NCI-H1694 (cell line): Measurements from ENCODE around the gene LEMD2.

Experiments used
- DNase-seq: peaks from one replicate; lab custom pipeline; 2025; lab: John Stamatoyannopoulos, UW

The LEMD2 gene

DNA sequence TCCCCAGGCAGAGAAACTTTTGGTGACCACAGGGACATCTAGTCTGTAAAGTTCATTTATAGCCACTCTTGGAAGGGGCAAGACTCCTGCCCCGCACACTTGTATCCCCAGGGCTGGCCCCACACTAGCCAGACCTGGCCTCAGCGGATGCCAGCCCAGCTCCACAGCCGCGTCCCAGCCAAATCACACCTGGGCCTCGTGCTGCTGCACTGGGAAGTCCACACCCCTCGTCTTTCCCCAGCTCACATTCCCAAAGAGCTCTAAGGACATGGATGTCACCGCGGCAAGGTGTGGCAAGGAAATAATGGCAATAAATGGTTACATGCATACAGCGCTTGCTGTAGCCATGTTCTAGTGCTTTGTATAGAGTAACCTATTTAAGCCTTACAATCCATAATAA is 50.8 kb downstream of the LEMD2 start:
- DNase-seq, result no peak

DNA sequence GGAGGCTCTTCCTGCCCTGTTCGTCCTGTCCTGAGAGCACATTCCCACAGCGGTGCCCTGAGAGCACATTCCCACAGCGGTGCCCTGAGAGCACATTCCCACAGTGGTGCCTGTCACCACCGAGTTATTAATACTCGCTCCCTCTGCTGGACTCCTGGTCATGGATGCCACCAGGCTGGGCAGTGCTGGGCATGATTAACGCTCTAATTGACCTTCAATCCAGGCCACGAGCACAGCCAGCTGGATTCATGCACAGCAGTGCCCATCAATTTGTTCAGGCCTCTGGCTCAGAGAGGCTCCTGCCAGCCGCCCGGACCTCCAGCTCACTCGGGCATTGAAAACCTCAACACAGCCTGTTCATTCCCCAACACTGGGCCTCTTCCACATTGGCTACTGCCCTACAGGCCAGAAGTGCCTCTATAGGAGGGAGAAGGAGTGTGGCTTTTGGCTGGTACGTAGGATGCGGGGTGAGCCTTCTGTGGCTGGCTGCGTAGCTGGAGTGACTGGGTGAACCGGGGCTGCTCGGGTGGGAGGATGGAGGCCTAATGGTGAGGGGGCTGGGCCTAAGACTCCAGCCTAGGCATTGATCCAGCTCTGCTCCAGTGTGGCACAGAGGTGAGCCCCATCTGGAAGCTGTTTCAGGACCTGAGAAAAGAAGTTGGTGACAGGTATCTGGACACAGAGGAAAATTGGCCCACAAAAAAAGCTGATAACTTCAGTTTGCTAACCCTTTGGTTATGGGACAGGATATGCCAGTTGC is 51.5 kb downstream of the LEMD2 start:
- no peak for DNase-seq

DNA sequence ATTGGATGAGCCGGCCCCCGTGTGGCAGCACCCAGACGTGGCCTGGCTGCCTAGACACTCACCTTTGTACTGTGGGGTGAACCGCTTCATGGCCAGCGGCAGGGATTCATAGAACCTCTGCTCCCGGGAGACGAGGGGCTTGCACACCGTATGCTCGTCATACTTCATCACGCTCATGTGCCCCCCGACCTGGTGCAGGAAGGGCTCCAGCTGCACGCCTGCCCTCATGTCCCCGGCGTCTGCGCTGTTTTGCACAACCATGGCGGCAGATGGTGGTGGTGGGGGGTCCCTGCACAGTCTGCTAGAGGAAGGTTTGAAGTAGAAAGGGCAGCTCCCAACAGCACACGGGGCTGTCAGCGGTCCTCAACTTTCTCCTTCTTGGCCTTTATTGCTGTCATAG is 53.7 kb downstream of the LEMD2 start:
- DNase-seq, result no peak

DNA sequence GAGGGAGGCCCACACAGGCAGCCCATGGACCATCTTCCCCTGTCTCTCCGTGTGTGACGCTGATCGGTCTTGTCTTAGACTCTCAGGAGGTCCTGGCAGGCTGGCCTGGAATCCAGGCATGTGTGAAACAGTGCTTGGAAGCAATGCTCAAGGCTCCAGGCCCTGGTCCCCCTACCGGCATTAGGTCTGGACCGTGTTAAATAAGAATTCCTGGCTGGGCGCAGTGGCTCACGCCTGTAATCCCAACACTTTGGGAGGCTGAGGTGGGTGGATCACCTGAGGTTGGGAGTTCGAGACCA is 55.3 kb downstream of the LEMD2 start:
- DNase-seq, result no peak

DNA sequence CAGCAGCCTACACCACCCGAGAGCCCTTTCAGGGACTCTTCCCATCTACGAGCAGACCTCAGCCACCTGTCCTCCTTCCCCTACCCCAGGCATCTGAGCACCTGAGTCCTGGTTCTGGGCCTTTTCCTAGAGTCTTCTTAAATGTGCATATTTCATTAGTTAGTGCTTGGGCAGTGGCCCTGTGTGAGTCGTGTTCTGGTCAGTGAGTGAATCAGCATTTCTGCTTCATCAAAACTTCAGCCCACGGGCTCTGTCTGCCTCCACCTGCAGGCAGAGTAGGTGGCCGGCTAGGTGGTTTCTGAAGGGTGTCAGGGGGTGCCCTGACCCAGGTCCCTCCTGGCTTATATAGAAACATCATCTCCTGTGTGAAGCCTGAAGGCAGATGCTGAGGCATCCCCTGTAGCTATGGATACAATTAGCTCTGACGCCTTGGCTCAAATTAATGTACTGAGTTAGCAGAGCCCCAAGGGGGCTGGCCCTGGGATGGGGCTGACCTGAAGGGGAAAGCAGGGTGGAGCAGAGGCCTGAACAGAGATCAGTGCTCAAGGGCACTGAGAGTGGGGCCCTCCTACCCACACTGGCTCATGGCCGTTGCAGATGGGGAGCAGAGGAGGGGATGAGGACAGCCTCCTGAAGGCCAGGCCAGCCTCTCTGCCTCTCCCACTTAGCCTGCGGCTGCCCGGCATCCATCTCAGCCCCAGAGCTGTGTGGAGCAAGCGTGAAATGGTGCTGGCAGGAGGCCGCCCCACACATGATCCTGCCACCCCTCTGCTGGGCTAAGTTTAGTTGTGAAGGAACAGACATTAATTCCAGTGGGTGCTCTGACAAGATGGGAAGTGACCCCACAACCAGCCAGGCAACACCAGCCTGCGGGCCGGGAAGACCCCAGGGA is 55.9 kb downstream of the LEMD2 start:
- no peak for DNase-seq

DNA sequence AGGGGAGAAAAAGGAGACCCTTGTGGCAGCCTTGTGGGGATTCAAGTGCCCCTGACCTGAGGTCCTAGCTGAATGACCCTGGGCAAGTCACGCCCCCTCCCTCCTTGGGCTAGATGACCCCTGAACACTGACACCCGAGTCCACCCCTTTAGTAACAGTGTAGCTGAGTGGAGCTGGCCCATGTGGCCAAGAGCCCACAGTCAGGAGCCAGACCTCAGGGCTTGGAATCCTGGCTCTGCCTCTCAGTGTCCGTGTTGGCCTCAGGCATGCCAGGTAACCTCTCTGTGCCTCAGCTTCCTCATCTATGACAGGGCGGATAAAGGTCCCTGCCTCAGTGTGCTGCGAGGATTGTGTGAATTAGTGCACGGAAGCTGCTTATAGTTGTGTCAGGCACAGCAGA is 56.5 kb downstream of the LEMD2 start:
- no peak for DNase-seq

DNA sequence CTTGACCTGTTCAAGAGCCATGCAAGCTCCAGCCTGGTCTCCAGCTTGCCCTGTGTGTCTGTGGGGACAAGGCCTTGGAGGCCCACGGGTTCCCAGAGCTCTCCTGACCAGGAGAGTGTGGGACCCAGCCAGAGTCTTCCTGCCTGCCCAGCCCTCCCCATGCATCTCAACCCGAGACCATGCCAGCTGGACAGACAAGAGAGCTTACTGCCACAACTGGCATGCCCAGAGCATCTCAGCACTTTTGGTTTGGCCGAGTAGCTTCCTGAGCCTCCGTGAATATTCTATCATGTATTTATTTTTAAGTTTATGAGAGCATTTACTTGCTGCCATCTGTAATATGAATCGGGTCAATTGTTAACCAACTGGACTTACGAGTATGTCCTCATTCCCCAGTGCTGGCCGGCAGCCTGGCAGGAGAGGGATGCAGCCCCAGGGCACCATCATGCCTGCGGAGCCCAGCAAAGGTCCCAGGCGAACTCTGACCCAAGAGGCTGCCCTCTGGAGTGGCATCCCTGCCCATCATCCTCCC is 57.1 kb downstream of the LEMD2 start:
- no peak for DNase-seq

DNA sequence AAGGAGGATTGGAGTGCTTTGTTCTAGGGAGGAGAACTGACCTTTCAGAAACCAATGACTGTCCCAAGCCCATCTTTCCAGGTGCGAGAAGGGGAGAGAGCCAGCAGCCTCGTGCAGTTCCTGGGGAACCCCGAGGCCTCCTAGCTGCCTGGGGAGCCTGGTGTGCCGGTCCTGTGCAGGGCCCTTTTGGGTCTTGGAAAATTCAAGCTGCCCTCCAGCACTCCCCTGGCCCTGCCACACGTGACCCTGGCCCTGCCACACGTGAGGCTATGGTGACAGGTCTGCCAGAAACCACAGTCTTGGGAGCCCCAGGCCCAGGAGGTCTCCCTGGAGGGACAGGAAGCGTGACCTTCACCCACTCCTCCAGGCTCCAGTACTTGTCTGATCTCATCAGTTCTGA is 57.9 kb downstream of the LEMD2 start:
- DNase-seq, result no peak

DNA sequence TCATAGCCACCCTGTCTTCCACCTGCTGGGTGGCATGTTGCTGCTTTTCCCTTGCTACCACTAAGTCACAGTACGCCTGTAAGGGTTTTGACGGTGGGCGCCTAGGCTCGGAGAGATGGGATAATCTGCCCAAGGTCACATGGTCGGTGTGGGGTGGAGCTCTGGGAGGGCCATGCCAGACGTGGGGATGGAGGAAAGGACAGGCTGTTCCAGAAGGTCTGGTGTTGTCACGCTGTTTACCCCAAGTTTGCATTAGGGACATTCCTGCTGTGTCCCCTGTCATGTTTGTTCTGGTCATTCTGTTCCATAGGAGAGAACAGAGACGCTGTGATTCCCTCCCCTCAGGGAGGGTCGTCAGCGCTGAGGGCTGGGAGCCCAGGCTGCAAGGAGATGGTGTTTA is 58.3 kb downstream of the LEMD2 start:
- no peak for DNase-seq

DNA sequence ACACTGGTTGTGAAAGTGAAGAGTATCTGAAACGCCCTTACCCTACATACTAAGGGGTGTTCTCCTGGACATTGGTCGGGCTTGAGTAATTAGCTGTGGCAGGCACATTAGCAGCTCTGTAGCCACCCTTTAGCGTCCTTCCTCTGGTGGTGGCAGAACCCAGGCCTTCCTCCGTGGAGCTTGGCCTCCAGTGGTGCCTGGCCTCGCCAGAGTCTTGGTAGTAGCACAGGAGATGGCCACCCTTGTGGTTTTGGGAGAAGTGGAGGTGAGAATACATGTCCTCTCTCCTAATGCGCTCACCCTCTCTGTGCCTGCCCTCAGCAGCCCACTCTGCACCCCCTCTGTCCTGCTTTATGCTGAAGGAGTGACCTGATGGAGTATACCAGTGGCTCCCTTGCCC is 59.9 kb downstream of the LEMD2 start:
- DNase-seq, result no peak

DNA sequence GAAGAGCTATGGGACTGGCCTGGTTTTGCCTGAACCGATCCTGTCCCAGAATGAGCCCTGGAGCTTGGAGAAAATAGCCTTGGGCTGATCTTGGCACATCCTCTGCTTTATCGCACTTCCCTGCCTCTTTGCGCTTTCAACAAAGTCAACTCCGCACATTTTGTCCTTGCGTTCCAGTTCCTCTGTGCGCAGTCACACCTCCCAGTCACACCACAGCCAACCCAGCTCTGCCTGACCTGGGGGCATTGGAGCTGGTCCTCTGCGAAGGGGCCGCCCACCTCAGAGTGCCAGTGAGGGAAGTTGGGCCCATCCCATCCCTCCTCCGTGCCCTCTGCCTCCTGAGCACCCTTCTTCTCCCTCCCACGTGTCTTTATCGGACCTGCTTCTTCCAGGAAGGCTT is 60.5 kb downstream of the LEMD2 start:
- DNase-seq, result no peak

DNA sequence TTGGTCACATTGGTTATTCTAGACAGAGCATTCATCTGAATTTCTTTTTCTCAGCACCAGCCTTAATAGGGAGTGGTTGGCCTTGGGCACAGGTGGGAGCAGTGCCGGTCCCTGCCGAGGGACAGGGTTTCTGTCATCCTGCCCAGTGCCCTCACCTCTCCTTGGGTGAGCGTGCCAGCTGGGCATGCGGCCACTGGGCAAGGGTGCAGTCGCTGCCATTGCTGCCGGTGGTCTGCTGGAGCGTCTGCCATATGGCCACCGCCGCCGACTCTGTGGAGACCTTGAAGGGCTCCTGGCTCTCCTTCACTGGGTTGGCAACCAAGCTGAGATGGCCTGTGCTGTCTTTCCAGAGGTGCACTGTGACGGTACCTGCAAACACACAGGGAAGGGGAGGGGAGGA is 61.0 kb downstream of the LEMD2 start:
- no peak for DNase-seq

DNA sequence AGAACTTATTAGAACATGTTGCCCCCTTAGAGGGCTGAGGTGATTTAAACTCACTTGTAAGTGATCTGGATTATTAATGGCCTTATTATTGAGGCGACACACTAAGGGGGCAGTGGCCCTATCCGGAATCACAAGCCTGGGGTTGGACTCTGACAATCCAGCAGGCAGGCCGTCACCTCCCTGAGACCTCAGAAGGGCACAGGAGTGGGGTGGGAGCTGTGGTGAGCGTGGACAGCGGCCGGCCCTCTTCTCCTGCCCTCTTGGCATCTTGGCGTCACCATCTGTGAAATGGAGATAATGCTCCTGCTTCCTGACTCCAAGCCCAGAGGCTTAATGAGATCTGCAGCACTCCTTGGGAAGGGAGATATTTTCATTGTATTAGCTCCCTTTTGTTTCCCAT is 61.8 kb downstream of the LEMD2 start:
- DNase-seq, result no peak

DNA sequence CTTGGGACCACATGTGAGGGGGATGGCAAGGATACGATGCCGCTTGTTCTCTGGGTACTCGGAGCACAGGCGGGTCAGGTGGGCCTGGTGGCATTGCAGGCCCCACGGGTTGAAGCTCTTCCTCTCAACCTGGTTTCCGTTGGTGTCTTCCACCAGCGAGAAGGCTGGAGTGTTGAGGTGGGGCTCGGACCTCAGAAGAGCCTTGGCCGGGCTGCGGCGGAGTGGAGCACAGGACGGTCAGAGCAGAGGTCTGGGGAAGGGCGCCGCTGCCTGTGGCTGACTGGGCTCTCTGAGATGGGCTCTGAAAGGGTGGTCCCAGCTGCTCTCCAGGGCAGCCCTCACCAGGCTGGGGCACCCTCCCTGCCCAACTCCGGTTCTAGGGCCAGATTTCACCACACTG is 62.2 kb downstream of the LEMD2 start:
- no peak for DNase-seq

DNA sequence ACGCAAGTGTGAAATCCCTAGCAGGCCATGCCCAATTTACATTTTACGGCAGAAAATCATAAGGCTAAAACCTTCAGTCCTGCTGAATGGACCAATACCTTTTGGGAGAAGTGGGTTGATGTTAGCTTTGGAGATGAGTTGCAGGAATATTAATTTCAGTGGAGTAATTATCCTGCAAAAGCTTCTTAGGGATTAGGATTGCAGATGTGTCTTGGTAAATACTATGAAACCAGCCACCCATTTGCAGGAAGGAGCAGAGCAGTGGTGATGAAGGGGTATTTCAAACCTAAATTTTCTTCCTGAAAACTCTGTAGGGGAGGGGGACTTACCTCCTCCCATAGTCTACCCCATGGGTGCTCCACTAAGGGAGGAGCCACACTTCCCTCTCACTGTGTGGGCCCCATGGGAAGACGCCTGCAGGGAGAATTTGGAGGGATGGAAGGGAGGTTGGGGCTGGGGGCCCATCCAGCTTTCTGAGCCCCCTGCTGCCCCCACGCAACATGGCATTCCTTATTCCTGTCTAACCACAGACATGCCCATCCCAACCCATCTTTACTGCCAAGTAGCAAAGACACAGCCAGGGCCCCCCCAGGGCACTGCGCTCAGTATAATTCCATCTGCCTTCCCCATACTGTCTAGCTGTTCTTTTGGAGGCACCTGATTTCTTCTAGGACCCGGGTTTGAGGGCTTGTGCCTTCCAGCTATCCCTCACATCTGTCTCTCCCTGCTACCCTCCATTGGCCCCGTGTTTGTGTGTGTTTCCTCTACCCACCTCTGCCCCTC is 62.8 kb downstream of the LEMD2 start:
- DNase-seq, result no peak

DNA sequence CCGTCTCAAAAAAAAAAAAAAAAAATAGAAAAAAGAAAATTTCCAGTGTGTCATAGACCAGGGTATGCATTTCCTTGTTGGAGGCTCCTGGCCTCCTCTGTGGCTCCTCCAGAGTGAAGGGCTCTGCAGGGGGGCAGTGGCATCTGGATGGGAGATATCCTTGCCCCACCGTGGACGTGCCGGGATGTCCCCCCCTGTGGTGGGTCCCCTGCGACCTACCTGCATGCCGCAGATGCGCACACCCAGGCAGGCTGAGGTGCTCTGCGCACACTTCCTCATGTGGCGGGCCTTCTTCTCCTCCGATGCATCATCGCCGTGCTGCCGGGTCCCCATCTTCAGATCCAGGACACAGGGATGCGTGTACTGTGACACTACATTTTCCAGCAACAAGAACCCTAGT is 63.7 kb downstream of the LEMD2 start:
- DNase-seq, result no peak

DNA sequence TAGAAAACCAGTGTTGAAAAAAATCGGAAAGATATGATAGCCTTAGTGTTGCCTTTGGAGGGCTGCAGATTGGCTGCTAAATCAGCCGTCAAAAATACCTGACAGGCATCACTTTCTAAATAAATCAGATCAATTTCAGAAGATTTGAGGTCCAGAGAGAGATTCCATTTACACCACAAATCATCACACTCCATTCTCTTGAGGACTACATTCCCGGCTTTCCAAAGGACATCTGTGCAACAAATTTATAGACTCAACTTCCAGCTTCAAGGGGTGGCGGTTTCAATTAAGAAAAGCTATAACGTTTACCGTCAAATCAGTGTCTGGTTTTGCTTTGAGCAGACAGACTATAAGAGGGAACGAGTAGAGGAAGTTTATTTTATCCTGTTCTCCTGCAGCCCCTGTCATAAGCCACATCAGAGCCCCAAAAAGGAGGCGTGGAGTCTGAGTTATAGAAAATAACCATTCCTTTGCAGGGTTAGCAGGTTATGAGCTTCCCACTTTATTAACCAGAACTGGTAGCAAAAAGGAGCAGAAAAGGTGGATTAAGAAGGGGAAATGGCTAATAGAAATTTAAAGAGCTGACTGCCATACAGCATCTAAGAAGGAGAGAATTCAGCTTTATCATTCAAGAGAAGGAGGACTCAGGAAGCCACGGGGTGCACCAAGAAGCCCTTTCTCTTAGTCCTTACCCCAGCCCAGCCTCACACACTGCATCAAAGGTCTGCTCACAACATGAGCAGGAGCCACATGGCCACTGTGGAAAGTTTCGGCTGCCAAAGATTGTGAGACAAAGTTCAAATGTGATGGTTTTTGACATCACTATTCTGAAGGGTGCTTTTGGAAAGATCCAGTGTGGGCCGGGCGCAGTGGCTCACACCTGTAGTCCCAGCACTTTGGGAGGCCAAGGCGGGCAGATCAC is 64.6 kb downstream of the LEMD2 start:
- no peak for DNase-seq

DNA sequence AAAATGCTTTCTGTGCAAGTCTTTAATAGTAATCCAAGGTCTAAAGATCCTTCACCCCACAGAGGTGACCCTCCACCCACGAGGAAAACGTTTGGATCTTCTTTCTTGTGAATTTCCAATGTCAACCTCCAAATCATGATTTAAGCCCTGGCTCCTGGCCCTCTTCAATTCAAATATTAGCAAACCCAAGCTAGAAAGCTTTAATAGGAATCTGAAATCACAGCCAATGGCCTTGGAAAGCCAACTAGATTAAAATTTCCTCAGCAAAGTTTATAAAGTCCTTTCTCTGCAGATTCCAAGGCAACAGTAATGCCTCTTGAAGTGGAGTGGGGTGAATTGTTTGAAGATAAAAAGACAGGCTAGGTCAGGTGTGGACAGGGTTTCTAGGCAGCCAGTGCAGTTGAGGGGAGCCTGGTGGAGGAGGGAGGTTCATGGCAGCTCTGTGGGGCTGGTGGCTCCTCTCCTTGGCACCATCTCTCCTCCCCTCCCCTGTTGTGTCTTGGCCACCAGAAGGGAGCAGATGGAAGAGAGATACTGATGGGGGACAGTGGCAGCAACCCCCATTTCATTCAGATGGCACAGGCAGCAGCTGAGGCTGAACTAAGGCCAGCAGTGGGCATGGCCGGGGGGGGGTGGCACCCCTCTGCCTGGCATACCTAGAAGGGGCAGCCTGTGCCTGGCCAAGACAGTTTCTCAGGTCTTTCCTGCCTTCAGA is 65.4 kb downstream of the LEMD2 start:
- no peak for DNase-seq

DNA sequence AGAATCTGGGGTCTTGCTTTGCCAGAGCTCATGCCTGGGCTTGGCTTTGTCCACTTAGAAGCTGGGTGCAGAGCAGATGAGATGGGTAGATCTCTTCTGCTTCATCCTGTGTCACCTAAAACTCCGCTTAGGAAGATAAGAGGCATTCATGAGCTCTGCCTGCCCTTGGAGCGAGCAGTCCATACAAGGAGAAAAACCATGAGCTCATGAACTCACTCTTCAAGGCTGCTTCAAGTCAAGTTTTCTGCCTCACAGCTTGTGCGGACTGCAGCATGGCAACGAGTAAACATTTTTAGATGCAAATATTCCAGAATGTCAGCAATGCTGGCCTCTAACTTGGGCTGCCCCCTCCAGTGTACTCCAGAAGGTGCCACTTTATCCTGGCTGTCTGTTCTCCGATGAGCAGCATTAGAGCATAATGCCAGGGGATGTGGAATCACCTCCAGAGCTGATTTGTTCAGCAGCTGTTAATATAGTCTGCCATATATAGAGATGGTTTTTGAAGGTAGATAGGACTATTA is 66.8 kb downstream of the LEMD2 start:
- DNase-seq, result no peak

DNA sequence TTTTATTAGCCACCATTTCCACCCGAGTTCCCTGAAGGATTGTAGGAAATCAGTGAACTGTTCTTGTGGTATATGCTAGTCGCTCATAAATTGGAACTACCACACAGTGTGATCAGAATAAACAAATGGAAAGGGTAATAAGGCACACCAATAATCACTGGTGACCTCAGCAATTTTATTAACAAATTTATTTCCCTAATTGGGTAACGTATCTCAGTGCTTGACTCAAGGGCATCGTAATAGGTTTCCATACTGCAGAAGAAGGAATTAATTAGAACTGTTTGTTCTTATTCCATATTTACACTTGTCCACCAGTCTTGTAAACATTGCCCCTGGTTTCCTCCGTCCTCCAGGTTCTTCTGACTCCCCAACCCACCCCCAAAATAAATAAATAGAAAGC is 67.4 kb downstream of the LEMD2 start:
- no peak for DNase-seq
